IMR-90 (cell line): ENCODE results near the gene TNNC1. TPM values are rescaled to one million over a fixed set of nuclear protein-coding genes. Genes with fewer than 3 reads are reported as not detected.

Experiments used
- ATAC-seq: fragments of 200-7000 bp; cut with Tn5 transposase; 2 replicates; pipeline ENCODE4 v1.9.1; 2020; ENCODE audit warnings: low read depth, mild to moderate bottlenecking, moderate library complexity
- BruUV-seq: library from RNA; stranded (reverse); fragments of 400-500 nt; replicated peaks from 2 replicates; lab custom pipeline; 2021; lab: Mats Ljungman, UMichigan
- CTCF ChIA-PET: fragments of 300-600 bp; formaldehyde crosslinking; extraction: SDS; loops from one replicate; lab custom pipeline; 2021; ENCODE audit warnings: antibody characterized with exemption; lab: Yijun Ruan, JAX
- POLR2A ChIA-PET: fragments of 300-600 bp; sonication (Branson Sonifier 250); formaldehyde crosslinking; loops from one replicate; lab custom pipeline; 2022; ENCODE audit warnings: antibody characterized with exemption; ENCODE audit not compliant: unreplicated experiment; lab: Charles Lee
- DNase-seq: peaks from one replicate; pipeline ENCODE4 v3.0.0; 2013
- H2AFZ ChIP-seq: replicated peaks from 2 replicates; pipeline ENCODE3; 2013; ENCODE audit warnings: low read length, mild to moderate bottlenecking; ENCODE audit not compliant: poor library complexity
- H2AK5ac ChIP-seq: 2 replicates; pipeline ENCODE4 v1.6.1; 2013; ENCODE audit warnings: low read depth, low read length, inconsistent platforms
- H2AK9ac ChIP-seq: replicated peaks from 2 replicates; pipeline ENCODE3; 2013; ENCODE audit warnings: mild to moderate bottlenecking, low read depth, low read length, moderate library complexity; ENCODE audit not compliant: poor library complexity
- H2BK120ac ChIP-seq: 2 replicates; pipeline ENCODE4 v1.6.1; 2013; ENCODE audit warnings: low read depth, low read length, inconsistent platforms
- H2BK15ac ChIP-seq: 3 replicates; pipeline ENCODE4 v1.6.1; 2013; ENCODE audit warnings: low read depth, low read length, inconsistent platforms
- H2BK20ac ChIP-seq: 2 replicates; pipeline ENCODE4 v1.6.1; 2013; ENCODE audit warnings: low read depth, mild to moderate bottlenecking, inconsistent platforms, low read length, moderate library complexity
- H2BK5ac ChIP-seq: 2 replicates; pipeline ENCODE4 v1.6.1; 2013; ENCODE audit warnings: mild to moderate bottlenecking, low read depth, low read length, inconsistent platforms; ENCODE audit not compliant: poor library complexity, severe bottlenecking
- H3K14ac ChIP-seq: replicated peaks from 2 replicates; pipeline ENCODE4 v1.6.1; 2013; ENCODE audit warnings: low read depth, low read length, inconsistent platforms
- H3K18ac ChIP-seq: 2 replicates; pipeline ENCODE4 v1.6.1; 2013; ENCODE audit warnings: low read depth, low read length, control low read depth
- H3K23ac ChIP-seq: 2 replicates; pipeline ENCODE4 v1.6.1; 2013; ENCODE audit warnings: low read depth, low read length, inconsistent platforms
- H3K27ac ChIP-seq: 2 replicates; pipeline ENCODE4 v1.5.1; 2013; ENCODE audit warnings: mild to moderate bottlenecking, control low read depth, low read length; ENCODE audit not compliant: insufficient read depth
- H3K27me3 ChIP-seq: 2 replicates; pipeline ENCODE4 v1.6.1; 2013; ENCODE audit warnings: low read length; ENCODE audit not compliant: control insufficient read depth, insufficient read depth
- H3K36me3 ChIP-seq: 2 replicates; pipeline ENCODE4 v1.6.1; 2013; ENCODE audit warnings: low read length, mixed read lengths; ENCODE audit not compliant: control insufficient read depth, insufficient read depth
- H3K4ac ChIP-seq: 2 replicates; pipeline ENCODE4 v1.6.1; 2013; ENCODE audit warnings: low read depth, low read length, inconsistent platforms
- H3K4me1 ChIP-seq: 2 replicates; pipeline ENCODE4 v1.6.1; 2013; ENCODE audit warnings: low read length, mixed read lengths; ENCODE audit not compliant: control insufficient read depth, insufficient read depth
- H3K4me2 ChIP-seq: 2 replicates; pipeline ENCODE4 v1.6.1; 2013; ENCODE audit warnings: low read depth, mild to moderate bottlenecking, control low read depth, low read length, moderate library complexity
- H3K4me3 ChIP-seq: 2 replicates; pipeline ENCODE4 v1.5.1; 2013; ENCODE audit warnings: low read depth, mild to moderate bottlenecking, control low read depth, low read length, moderate library complexity; ENCODE audit not compliant: insufficient read depth
- H3K56ac ChIP-seq: 2 replicates; pipeline ENCODE4 v1.6.1; 2013; ENCODE audit warnings: low read length, inconsistent platforms; ENCODE audit not compliant: insufficient read depth; ENCODE audit errors: extremely low read depth
- H3K79me1 ChIP-seq, 2 experiments: 2 replicates each; pipeline ENCODE4 v1.6.1; 2013; ENCODE audit warnings: low read length in 2 of 2, inconsistent platforms in 1 of 2, low read depth in 1 of 2
- H3K9ac ChIP-seq: 2 replicates; pipeline ENCODE4 v1.6.1; 2013; ENCODE audit warnings: low read depth, low read length, control low read depth
- H3K9me1 ChIP-seq: 2 replicates; pipeline ENCODE4 v1.6.1; 2013; ENCODE audit warnings: low read length, inconsistent platforms; ENCODE audit not compliant: insufficient read depth
- H3K9me3 ChIP-seq: 2 replicates; pipeline ENCODE4 v1.6.1; 2013; ENCODE audit warnings: low read length; ENCODE audit not compliant: control insufficient read depth, insufficient read depth
- H4K20me1 ChIP-seq: 2 replicates; pipeline ENCODE4 v1.6.1; 2013; ENCODE audit warnings: low read length, inconsistent platforms; ENCODE audit not compliant: insufficient read depth
- H4K5ac ChIP-seq: 2 replicates; pipeline ENCODE4 v1.6.1; 2013; ENCODE audit warnings: mild to moderate bottlenecking, low read depth, low read length, control low read depth
- H4K8ac ChIP-seq, 2 experiments: 2 replicates each; pipeline ENCODE4 v1.6.1; 2013; ENCODE audit warnings: low read depth in 2 of 2, low read length in 2 of 2, control low read depth in 1 of 2, inconsistent platforms in 1 of 2
- H4K91ac ChIP-seq: 2 replicates; pipeline ENCODE4 v1.6.1; 2013; ENCODE audit warnings: low read depth, low read length, inconsistent platforms; ENCODE audit not compliant: insufficient read depth
- FOS ChIP-seq: fragments of 150-350 bp; IDR thresholded peaks from 2 replicates; pipeline ENCODE4 v1.6.1; 2016; ENCODE audit warnings: low read depth, low read length
- MAZ ChIP-seq: IDR thresholded peaks from 2 replicates; pipeline ENCODE4 v1.6.1; 2012; ENCODE audit warnings: low read depth, mild to moderate bottlenecking, low read length, improper control_type of control experiment, moderate library complexity, borderline replicate concordance
- MXI1 ChIP-seq: IDR thresholded peaks from 2 replicates; pipeline ENCODE4 v1.6.1; 2012; ENCODE audit warnings: low read depth, mild to moderate bottlenecking, low read length, moderate library complexity, borderline replicate concordance
- NFE2L2 ChIP-seq: fragments of 150-350 bp; IDR thresholded peaks from 2 replicates; pipeline ENCODE4 v1.6.1; 2016; ENCODE audit warnings: low read depth, mild to moderate bottlenecking, low read length
- POLR2A ChIP-seq: IDR thresholded peaks from 2 replicates; pipeline ENCODE4 v1.6.1; 2012; ENCODE audit warnings: mild to moderate bottlenecking, low read depth, low read length
- RCOR1 ChIP-seq: IDR thresholded peaks from 2 replicates; pipeline ENCODE4 v1.6.1; 2012; ENCODE audit warnings: mild to moderate bottlenecking, low read length, improper control_type of control experiment; ENCODE audit not compliant: insufficient replicate concordance
- RFX5 ChIP-seq: IDR thresholded peaks from 2 replicates; pipeline ENCODE4 v1.8.0; 2012; ENCODE audit warnings: low read depth, mild to moderate bottlenecking, low read length, moderate library complexity
- WGBS, 2 experiments: methylation state at CpG; one replicate each; pipeline versions ENCODE4 v1.1.5 to v1.1.7; 2013; ENCODE audit warnings: missing lambda C conversion rate in 2 of 2; ENCODE audit not compliant: insufficient read length in 1 of 2; ENCODE audit errors: extremely low coverage in 2 of 2; 5-methylcytosine and 5-hydroxymethylcytosine counted together
- dilution Hi-C: fragments of 300-500 bp; cut with HindIII; formaldehyde crosslinking; loops from one replicate; pipeline ENCODE4 v1.14.3; 2018; ENCODE audit warnings: low sequenced_read_pairs; ENCODE audit not compliant: unreplicated experiment
- in situ Hi-C: fragments of 300-500 bp; cut with MboI; formaldehyde crosslinking; loops from 3 replicates; pipeline ENCODE4 v1.14.3; 2019; ENCODE audit warnings: low sequenced_read_pairs, inconsistent platforms, mixed read lengths
- intact Hi-C: fragments of 100-400 bp; cut with micrococcal nuclease; formaldehyde crosslinking; loops from 2 replicates; pipeline ENCODE4 v1.10.0; 2022
- polyA plus RNA-seq, 3 experiments: library from polyadenylated mRNA; depleted of rRNA; stranded (reverse); fragments of >200 nt; gene quantifications; 2 replicates each; pipeline ENCODE4 v1.2.3, GENCODE V29; 2012; ENCODE audit warnings: low replicate concordance in 1 of 3
- total RNA-seq: library from RNA; depleted of rRNA; stranded (reverse); fragments of >200 nt; gene quantifications from 2 replicates; pipeline ENCODE4 v1.2.3, GENCODE V29; 2012

Gene TNNC1
- total and polyA plus RNA-seq, 2 of the 4 experiments (the other 2 are of a cell fraction): 1.3 to 4.6 TPM

DNA sequence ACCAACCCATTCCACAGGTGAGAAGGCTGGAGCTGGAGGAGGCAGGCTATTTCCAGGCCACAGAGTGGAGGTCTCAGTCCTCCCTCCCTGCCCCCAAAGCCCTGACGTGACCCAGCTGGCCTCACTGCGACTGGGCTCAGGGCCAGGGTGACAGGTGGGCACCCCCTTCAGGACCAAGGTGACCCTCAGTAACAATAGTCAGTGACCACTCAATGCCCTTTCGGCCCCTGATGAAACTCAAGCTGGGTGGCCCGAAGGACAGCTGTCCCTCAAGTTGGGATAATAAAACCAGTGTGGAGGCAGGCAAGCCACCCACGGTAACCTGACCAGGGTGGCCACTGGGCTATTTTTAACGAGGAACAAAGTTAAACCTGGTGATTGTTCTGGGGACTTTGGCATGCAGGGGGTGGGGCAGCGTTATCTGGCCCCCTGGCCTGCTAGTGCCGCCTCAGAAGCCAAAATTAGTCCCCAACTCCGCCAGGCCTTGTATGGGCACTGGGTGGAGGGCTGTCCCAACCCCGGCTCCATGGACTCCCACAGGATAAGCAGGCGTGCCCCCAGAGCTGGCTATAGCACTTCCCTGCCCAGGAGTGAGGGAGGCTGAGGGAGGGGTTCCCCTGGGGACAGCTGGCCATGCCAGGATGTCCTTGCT is 1.1 kb downstream of the TNNC1 start:
- in situ Hi-C loops: no loop called here
- no peak overlapping the region for H2BK5ac ChIP-seq
- no peak overlapping the region for H2BK20ac ChIP-seq
- H2BK120ac ChIP-seq: no peak overlapping the region
- no TSS peak for BruUV-seq
- H3K14ac ChIP-seq: no peak overlapping the region
- ChIA-PET CTCF (no interaction called here), POLR2A (no interaction called here)
- no peak overlapping the region for H3K23ac ChIP-seq
- TF ChIP-seq RFX5 (no peak), FOS (no peak), POLR2A (no peak), RCOR1 (no peak), NFE2L2 (no peak), MXI1 (no peak), MAZ (no peak)
- no peak overlapping the region for H3K4ac ChIP-seq
- no peak for ATAC-seq
- no peak overlapping the region for H3K4me3 ChIP-seq
- dilution Hi-C loops: no loop called here
- intact Hi-C loops: no loop called here
- no peaks in the 10 kb centered on the region for H3K27me3 ChIP-seq
- H3K4me2 ChIP-seq: no peak overlapping the region
- peaks cover 13% of the 10 kb centered on the region for H4K20me1 ChIP-seq
- H2AK5ac ChIP-seq: no peak overlapping the region
- H3K4me1 ChIP-seq: peaks cover 15% of the 10 kb centered on the region
- H3K9ac ChIP-seq: no peak overlapping the region
- H3K56ac ChIP-seq: no peak overlapping the region
- H3K9me3 ChIP-seq: no peaks in the 10 kb centered on the region
- H4K5ac ChIP-seq: no peak overlapping the region
- no peak overlapping the region for H2AK9ac ChIP-seq
- H4K8ac ChIP-seq: no peak overlapping the region
- no peak overlapping the region for H2BK15ac ChIP-seq
- 62% methylated on average over 2 of the region's 11 CpGs; no CpG with 5 or more reads in 1 of the 2 experiments for WGBS, 2 experiments
- no peak overlapping the region for H4K91ac ChIP-seq
- no peak for DNase-seq
- H3K27ac ChIP-seq: no peak overlapping the region
- H3K36me3 ChIP-seq: peaks cover 6% of the 10 kb centered on the region; the same call in 1 of the 2 replicates
- peaks cover 17 to 25% of the 10 kb centered on the region in 2 experiments for H3K79me1 ChIP-seq
- H3K18ac ChIP-seq: no peak overlapping the region
- H3K9me1 ChIP-seq: peaks cover 19% of the 10 kb centered on the region
- peak overlapping the region; percentile 49 for H2AFZ ChIP-seq
